GM21619 (cell line): ENCODE results near the gene ADRA2A.

ENCODE experiments used
- ATAC-seq: cut with Tn5 transposase; IDR thresholded peaks from one replicate; pipeline ENCODE4 v1.9.1; 2021; ENCODE audit not compliant: unreplicated experiment

Gene ADRA2A

GRCh38 chr10:111076682-111077478, at the start of gene ADRA2A:
Gene ADRA2A (plus strand): TSS chr10:111077029. CDS start chr10:111077997, 968 bp downstream.
- peak; percentile 32 for ATAC-seq

GRCh38 chr10:111030042-111030750, 46.6 kb upstream of the ADRA2A start:
- ATAC-seq = peak; percentile 69

GRCh38 chr10:111034598-111035310, 42.1 kb upstream of the ADRA2A start:
- no peak for ATAC-seq

- no peak for ATAC-seq
These were observed 41.3 kb upstream of the ADRA2A start for GRCh38 chr10:111035542-111035941.

GRCh38 chr10:111037858-111038257, 39.0 kb upstream of the ADRA2A start:
- no peak for ATAC-seq

GRCh38 chr10:111039522-111039921, 37.3 kb upstream of the ADRA2A start:
- ATAC-seq = no peak

- no peak for ATAC-seq
These were observed 19.8 kb upstream of the ADRA2A start for GRCh38 chr10:111057006-111057405.

- no peak for ATAC-seq
These were observed 13.4 kb upstream of the ADRA2A start for GRCh38 chr10:111063471-111063870.

GRCh38 chr10:111072232-111072631, 4.6 kb upstream of the ADRA2A start:
- no peak for ATAC-seq

GRCh38 chr10:111075577-111076185, 1.1 kb upstream of the ADRA2A start:
- ATAC-seq = peak; percentile 6

GRCh38 chr10:111076191-111076681, 593 bp upstream of the ADRA2A start:
- ATAC-seq = peak; percentile 79

GRCh38 chr10:111077479-111077784, 603 bp downstream of the ADRA2A start:
- ATAC-seq = no peak

GRCh38 chr10:111077785-111078504, 1.1 kb downstream of the ADRA2A start:
- no peak for ATAC-seq

GRCh38 chr10:111078505-111079185, 1.8 kb downstream of the ADRA2A start:
- ATAC-seq = no peak

GRCh38 chr10:111079241-111079760, 2.5 kb downstream of the ADRA2A start:
- no peak for ATAC-seq

- no peak for ATAC-seq
These were observed 3.0 kb downstream of the ADRA2A start for GRCh38 chr10:111079781-111080180.

GRCh38 chr10:111080224-111080623, 3.4 kb downstream of the ADRA2A start:
- no peak for ATAC-seq

GRCh38 chr10:111081595-111081994, 4.8 kb downstream of the ADRA2A start:
- no peak for ATAC-seq

GRCh38 chr10:111082102-111082975, 5.5 kb downstream of the ADRA2A start:
- ATAC-seq = no peak
